HG03342 (cell line): ENCODE measurements around the gene GGA3.
A peak's percentile ranks its signal among the peaks of the same experiment; 100 is the strongest.
"Not testable (repeated sequence)": the region's sequence is repeated elsewhere in the genome, so short reads cannot be mapped to it uniquely, and the experiment has no call there.

Experiments
- ATAC-seq: cut with Tn5 transposase; IDR thresholded peaks from one replicate; pipeline ENCODE4 v1.9.1; 2021; ENCODE audit warnings: mild to moderate bottlenecking, moderate library complexity; ENCODE audit not compliant: unreplicated experiment

Gene GGA3

DNA sequence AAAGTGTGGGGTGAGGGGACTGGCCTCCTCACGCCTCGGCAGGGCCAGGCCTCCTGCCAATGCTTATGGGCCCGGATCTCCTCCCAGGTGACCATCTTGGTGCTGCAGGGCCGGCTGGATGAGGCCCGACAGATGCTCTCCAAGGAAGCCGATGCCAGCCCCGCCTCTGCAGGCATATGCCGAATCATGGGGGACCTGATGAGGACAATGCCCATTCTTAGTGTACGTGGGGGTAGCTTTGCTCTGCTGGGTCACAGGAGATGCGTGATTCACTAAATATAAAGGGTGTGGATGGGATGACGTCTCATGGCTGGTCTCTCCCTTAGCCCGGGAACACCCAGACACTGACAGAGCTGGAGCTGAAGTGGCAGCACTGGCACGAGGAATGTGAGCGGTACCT is 36.4 kb downstream of the GGA3 start:
- no peak for ATAC-seq

DNA sequence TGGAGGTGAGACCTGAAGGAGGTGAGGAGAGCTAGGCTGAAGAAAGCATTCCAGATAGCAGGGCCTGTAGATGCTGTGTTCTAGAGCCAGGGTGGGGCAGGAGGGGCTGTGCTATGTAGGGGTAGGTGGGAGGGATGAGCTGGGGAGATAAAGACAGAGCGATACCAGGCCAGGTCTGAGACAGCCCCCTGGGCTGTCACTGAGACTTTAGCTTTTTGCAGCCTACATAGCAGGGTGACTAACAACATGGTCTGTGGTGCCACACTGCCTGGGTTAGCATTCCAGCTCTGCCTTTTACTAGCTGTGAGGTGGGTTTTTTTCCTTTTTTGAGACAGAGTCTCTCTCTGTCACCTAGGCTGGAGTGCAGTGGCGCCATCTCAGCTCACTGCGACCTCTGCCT is 41.6 kb downstream of the GGA3 start:
- ATAC-seq, result no peak

DNA sequence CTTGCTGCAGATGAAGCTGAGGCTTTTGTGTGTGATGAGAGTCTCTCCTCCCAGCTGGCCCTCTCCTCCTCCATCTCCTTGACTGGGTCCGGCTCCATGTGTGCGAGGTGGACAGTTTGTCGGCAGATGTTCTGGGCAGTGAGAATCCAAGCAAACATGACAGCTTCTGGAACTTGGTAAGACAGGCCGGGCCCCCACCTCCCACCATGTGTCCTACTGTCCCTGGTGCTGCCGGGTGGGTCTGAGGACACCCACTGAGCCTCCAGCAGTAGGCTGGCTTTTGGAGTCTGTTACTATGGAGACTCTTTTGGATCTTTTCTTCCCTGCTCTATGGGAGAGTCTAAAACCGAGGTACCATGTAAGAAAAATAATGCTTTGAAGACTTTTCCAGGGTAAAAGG is 43.3 kb downstream of the GGA3 start:
- ATAC-seq, result no peak

DNA sequence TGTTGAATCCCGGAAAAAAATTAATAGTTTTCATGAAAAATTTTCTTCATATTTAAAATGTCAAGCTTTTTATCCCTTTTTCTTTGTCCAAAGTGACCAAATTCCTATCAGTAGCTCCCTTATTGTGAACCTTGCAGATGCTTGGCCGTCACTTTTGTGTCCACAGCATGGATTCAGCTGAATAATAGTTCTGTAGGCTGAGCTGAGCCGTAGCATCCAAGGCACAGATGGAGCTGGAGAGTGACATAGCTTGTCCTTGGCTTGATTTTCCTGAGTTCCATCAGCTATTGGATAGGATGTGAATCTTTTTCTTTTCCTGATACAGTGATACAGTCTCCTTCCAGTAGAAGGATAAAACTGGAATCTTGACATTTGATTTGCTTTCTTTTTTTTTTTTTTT is 52.3 kb downstream of the GGA3 start:
- ATAC-seq, result no peak

DNA sequence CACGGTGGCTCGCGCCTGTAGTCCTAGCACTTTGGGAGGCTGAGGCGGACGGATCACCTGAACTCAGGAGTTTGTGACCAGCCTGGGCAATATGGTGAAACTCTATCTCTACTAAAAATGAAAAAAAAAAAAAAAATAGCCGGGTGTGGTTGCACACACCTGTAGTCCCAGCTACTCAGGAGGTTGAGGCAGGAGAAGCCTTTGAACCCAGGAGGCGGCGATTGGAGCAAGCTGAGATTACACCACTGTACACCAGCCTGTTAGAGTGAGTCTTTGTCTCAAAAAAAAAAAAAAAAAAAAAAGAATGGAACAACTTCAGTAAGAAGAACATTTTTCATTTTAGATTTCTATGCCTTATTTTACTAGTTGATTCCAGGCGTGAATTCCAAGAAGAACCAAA is 53.2 kb downstream of the GGA3 start:
- no peak for ATAC-seq

DNA sequence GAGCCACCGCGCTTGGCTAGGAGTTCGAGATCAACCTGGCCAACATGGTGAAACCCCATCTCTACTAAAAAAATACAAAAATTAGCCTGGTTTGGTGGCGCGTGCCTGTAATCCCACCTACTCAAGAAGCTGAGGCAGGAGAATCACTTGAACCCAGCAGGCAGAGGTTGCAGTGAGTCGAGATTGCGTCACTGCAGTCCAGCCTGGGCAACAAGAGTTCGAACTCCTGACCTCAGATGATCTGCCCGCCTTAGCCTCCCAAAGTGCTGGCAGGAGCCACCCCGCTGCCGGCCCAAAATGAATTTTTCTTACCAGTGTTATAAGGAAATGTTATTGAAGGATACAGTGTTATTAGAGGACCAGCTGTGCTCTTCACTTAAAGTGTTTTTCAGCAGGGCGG is 53.6 kb downstream of the GGA3 start:
- no peak for ATAC-seq

DNA sequence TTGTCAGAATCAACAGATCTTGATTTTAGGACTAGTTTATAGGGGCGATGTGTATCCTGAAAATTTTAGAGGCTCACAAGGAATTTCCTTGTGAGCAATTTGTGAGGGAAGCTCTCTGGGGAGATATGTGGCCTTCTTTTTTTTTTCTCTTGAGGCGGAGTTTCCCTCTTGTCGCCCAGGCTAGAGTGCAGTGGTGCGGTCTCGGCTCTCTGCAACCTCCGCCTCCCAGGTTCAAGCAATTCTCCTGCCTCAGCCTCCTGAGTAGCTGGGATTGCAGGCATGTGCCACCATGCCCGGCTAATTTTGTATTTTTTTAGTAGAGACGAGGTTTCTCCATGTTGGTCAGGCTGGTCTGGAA is 54.4 kb downstream of the GGA3 start:
- ATAC-seq, result not testable (repeated sequence)

DNA sequence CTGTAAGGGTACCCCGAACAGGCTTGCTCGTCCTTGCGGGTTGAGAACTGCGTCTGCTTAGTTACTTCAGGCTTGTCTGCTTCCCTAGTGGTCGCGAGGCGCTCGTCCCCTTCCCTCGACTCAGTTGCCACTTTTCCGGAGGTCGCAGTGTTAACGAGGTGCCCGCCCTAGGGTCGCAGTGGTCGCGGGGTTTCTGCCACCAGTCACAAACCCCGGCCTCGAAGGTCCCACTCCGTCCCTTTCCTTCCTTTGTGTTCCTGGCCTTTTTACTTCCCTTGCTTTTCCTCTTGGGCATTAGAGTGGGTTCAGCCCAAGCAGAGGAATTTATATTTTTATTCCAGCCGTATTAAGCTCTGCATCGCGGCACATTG is 55.6 kb downstream of the GGA3 start:
- no peak for ATAC-seq

DNA sequence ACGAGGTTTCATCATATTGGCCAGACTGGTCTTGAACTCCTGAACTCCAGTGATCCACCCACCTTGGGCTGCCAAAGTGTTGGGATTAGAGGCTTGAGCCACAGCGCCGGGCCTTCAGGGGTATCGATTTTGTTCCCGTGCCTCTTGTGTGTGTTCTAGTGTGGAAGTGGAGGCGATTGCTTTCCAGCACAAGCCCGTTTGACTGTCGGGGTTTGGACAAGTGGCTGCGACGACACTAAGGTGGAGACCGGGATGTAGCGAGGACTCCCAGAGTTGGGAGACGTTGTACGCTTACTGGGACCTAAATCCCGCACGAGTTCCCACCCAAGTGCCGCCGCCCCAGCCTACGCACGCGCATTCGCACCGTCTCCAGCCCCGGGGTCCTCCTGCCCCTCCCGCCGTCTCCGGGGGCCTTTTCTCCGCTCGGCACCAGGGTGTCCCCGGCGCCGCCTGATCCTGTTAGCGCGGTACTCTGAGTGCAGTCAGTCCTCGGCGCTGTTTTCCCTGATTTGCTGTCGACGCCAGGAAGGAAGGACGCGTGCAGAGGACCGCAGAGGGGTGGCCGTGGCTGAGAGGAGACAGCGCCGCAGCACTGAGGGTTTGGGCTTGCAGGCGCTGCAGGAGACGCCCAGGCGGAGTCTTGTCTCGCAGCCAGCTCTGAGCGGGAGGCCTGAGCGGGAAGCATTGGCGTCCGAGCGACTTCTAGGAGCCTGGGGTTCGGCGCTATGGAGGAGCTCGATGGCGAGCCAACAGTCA is 56.2 kb downstream of the GGA3 start, which contains the start of gene NUP85:
Gene NUP85, plus strand, starts transcription at position 643 of the 756 bp plus-strand sequence. Its CDS starts 83 bp downstream, at position 726.
- ATAC-seq, result peak; percentile 58

DNA sequence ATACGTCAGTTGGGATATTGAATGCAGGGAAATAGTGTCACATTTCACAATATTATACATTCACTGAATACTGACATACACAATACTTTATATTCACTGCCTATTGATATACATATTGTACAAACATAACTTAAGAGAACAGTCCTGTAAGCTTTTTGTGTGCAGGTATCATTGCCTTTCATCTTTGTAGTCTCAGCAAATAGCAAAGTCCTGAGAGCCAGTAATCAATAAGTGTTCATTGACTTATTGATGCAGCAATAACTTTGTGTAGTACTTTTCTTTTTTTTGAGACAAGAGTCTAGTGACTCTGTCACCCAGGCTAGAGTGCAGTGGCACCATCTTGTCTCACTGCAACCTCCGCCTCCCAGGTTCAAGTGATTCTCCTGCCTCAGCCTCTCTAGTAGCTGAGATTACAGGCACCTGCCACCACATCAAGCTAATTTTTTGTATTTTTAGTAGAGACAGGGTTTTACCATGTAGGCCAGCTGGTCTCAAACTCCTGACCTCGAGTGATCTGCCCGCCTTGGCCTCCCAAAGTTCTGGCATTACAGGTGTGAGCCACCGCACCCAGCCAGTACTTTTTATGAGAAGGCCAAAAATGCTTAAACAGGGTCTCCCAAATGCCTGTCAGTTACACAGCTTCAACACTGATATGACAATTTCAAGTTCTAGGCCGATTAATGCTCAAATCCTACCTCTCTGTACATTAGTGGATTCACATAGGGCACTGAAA is 61.4 kb downstream of the GGA3 start:
- ATAC-seq, result no peak

DNA sequence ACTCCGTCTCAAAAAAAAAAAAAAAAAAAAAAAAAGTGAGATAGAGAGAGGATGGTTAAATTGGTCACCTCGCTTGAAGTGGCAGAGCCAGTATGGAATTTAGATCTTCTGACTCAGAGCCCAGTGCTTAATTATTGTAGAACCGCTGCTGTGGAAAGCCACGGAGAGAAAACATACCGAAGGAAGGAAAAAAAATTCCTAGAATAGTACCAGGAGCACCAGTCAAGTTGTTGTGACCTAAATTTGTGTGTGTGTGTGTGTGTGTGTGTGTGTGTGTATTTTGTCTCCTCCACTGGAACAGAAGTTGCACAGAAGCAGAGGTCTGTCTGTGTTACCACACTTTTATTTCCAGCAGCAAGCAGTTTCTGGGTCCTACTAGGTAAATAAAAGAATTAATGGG is 66.5 kb downstream of the GGA3 start:
- no peak for ATAC-seq

DNA sequence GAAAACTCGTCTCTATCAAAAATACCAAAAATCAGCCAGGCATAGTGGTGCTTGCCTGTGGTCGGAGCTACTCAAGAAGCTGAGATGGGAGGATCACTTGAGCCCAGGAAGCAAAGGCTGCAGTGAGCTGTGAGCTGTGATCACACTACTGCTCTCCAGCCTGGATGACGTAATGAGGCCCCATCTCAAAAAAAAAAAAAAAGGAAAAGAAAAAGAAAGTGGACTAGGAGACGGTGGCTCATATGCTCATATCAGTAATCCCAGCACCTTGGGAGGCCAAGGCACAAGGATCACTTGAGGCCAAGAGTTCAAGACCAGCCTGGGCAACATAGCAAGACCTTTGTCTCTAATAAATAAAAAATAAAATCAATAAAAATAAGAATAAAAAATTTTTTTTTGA is 69.8 kb downstream of the GGA3 start:
- ATAC-seq, result no peak

DNA sequence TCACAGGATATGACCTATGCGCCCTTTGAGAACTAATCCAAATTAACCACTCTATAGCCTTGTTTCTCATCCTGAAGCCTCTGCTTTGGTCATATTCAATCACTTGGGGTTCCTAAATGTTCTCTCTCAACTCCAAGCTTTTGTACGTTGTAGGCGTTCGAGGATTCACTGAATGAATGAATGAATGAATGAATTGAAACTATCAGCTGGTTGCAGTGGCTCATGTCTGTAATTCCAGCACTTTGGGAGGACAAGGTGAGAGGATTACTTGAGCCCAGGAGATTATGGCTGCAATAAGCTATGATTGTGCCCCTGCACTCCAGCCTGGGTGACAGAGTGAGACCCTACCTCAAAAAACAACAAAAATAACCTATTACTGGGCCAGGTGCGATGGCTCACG is 72.8 kb downstream of the GGA3 start:
- no peak for ATAC-seq
